ENCODE measurements around the gene GOLGA6D.
"Not testable (repeated sequence)": the region's sequence is repeated elsewhere in the genome, so short reads cannot be mapped to it uniquely, and the experiment has no call there.

Gene GOLGA6D

DNA sequence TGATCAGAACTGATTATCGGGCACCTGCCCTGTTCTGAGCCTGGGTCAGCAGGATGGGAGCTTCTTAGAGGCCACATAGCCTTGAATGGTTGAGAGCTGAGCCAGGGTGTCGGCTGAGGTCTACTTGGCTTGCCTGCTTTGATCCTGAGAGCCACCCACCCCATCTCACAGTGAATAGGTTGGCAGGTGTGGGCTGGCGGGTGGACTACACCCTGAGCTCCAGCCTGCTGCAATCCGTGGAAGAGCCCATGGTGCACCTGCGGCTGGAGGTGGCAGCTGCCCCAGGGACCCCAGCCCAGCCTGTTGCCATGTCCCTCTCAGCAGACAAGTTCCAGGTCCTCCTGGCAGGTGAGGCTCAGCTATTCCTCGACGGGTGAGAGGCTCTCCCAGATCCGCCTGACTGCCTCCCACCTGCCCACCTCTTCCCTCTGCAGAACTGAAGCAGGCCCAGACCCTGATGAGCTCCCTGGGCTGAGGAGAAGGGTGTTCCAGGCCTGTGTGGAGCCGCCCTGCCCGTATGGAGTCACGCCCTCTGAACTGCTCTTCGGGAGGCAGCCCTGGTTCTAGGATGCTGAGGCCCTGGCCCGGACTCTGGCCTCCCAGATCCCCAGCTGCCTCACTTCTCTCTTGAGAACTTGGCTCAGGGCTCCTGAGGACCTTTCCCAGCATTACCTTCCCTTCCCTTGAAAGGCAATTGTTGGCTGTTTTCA, 57.1 kb downstream of the GOLGA6D start:
- TF ChIP-seq, protein P1, sequence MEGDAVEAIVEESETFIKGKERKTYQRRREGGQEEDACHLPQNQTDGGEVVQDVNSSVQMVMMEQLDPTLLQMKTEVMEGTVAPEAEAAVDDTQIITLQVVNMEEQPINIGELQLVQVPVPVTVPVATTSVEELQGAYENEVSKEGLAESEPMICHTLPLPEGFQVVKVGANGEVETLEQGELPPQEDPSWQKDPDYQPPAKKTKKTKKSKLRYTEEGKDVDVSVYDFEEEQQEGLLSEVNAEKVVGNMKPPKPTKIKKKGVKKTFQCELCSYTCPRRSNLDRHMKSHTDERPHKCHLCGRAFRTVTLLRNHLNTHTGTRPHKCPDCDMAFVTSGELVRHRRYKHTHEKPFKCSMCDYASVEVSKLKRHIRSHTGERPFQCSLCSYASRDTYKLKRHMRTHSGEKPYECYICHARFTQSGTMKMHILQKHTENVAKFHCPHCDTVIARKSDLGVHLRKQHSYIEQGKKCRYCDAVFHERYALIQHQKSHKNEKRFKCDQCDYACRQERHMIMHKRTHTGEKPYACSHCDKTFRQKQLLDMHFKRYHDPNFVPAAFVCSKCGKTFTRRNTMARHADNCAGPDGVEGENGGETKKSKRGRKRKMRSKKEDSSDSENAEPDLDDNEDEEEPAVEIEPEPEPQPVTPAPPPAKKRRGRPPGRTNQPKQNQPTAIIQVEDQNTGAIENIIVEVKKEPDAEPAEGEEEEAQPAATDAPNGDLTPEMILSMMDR (IDR thresholded peaks at IDR 0.05; ENCODE audit: borderline replicate concordance, extremely low read depth, low read length, poor library complexity, severe bottlenecking): no peak
- no peak for TF ChIP-seq EZH2 (IDR thresholded peaks at IDR 0.05; ENCODE audit: borderline replicate concordance, low read depth, low read length, severe bottlenecking)
- H3K9ac ChIP-seq (ENCODE audit: low read depth, low read length): no peak overlapping the region

DNA sequence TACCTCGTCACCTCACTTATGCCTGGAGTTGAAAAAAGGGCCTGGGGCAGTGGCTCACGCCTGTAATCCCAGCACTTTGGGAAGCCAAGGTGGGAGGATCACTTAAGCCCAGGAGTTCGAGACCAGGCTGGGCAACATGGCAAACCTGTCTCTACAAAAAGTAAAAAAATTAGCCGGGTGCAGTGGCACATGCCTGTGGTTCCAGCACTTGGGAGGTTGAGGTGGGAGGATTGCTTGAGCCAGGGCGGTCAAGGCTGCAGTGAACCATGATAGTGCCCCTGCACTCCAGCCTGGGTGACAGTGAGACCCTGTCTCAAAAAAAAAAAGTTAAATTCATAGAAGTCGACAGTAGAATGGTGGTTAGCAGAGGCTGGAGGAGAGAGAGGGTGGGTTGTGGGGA, 59.6 kb downstream of the GOLGA6D start:
- Histone ChIP-seq H3K4me3 (ENCODE audit: low read depth in 1 of 2, low read length in 2 of 2) (no peak overlapping the region), H3K4me2 (ENCODE audit: insufficient read depth, low read length) (no peak overlapping the region), H4K20me1 (ENCODE audit: insufficient read depth, low read length) (no peaks in the 10 kb centered on the region), H3K9ac (ENCODE audit: low read depth, low read length) (no peak overlapping the region), H3K27ac (ENCODE audit: low read length) (no peak overlapping the region), H3K27me3 (ENCODE audit: insufficient read depth, low read length, poor library complexity) (no peaks in the 10 kb centered on the region), H3K4me1 (ENCODE audit: insufficient read depth, low read length) (peaks cover 4% of the 10 kb centered on the region; the same call in 1 of the 2 replicates), H3K36me3 (ENCODE audit: insufficient read depth, low read length) (peaks cover 18% of the 10 kb centered on the region), H2AFZ (ENCODE audit: low read depth, low read length) (no peak overlapping the region), H3K79me2 (ENCODE audit: insufficient read depth, low read length) (no peaks in the 10 kb centered on the region), H3K9me3 (ENCODE audit: insufficient read depth, low read length, severe bottlenecking) (no peaks in the 10 kb centered on the region)
- no peak for TF ChIP-seq EZH2 (IDR thresholded peaks at IDR 0.05; ENCODE audit: borderline replicate concordance, low read depth, low read length, severe bottlenecking)
- TF ChIP-seq, protein P1 (IDR thresholded peaks at IDR 0.05; ENCODE audit: borderline replicate concordance, extremely low read depth, low read length, poor library complexity, severe bottlenecking): no peak
- DNase-seq: no peak
- no peak for ATAC-seq (ENCODE audit: insufficient read depth, low read depth)

More for the DNA sequence above, 57.1 kb downstream of the GOLGA6D start:
- Histone ChIP-seq H3K4me3 (ENCODE audit: low read depth in 1 of 2, low read length in 2 of 2) (no peak overlapping the region), H2AFZ (ENCODE audit: low read depth, low read length) (no peak overlapping the region), H3K4me2 (ENCODE audit: insufficient read depth, low read length) (no peak overlapping the region), H3K9me3 (ENCODE audit: insufficient read depth, low read length, severe bottlenecking) (no peaks in the 10 kb centered on the region), H3K4me1 (ENCODE audit: insufficient read depth, low read length) (peaks cover 20% of the 10 kb centered on the region), H3K27ac (ENCODE audit: low read length) (no peak overlapping the region), H3K79me2 (ENCODE audit: insufficient read depth, low read length) (peaks cover 13% of the 10 kb centered on the region), H3K27me3 (ENCODE audit: insufficient read depth, low read length, poor library complexity) (no peaks in the 10 kb centered on the region), H4K20me1 (ENCODE audit: insufficient read depth, low read length) (no peaks in the 10 kb centered on the region), H3K36me3 (ENCODE audit: insufficient read depth, low read length) (peaks cover 18% of the 10 kb centered on the region)
- ATAC-seq (ENCODE audit: insufficient read depth, low read depth) (no peak), DNase-seq (no peak)

DNA sequence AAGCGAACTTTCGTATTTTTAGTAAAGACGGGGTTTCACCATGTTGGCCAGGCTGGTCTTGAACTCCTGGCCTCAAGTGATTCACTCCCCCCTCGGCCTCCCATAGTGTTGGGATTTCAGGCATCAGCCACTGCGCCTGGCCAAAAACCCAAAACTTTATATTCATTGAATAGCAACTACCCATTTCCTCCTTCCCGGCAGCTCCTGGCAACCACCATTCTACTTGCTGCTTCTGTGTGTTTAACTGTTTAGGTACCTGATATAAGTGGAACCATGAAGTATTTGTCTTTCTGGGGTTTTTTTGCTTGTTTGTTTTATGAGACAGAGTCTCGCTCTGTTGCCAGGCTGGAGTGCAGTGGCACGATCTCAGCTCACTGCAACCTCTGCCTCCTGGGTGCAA, 61.3 kb downstream of the GOLGA6D start:
- not testable (repeated sequence) for H3K9ac ChIP-seq (ENCODE audit: low read depth, low read length); ATAC-seq (ENCODE audit: insufficient read depth, low read depth); DNase-seq; H3K4me3 ChIP-seq (ENCODE audit: low read depth in 1 of 2, low read length in 2 of 2); H4K20me1 ChIP-seq (ENCODE audit: insufficient read depth, low read length); H3K27me3 ChIP-seq (ENCODE audit: insufficient read depth, low read length, poor library complexity); H3K4me2 ChIP-seq (ENCODE audit: insufficient read depth, low read length); H3K79me2 ChIP-seq (ENCODE audit: insufficient read depth, low read length); H3K27ac ChIP-seq (ENCODE audit: low read length); H3K4me1 ChIP-seq (ENCODE audit: insufficient read depth, low read length); H2AFZ ChIP-seq (ENCODE audit: low read depth, low read length); H3K9me3 ChIP-seq (ENCODE audit: insufficient read depth, low read length, severe bottlenecking)
- H3K36me3 ChIP-seq (ENCODE audit: insufficient read depth, low read length): peaks cover 22% of the 10 kb centered on the region

Measured in DND-41 (cell line).